DOHH2 (cell line): ENCODE data around the gene UMPS.
"Not testable (repeated sequence)": the region's sequence is repeated elsewhere in the genome, so short reads cannot be mapped to it uniquely, and the experiment has no call there.

Source experiments
- H3F3A ChIP-seq: fragments of 200-600 bp; sonication (generic), shearing (Covaris generic); 2 replicates; pipeline ENCODE4 v1.6.0; 2016; ENCODE audit warnings: antibody characterized with exemption, mild to moderate bottlenecking; ENCODE audit not compliant: control insufficient read depth, insufficient read depth
- H3K27ac ChIP-seq: fragments of 200-600 bp; sonication (generic); 2 replicates; pipeline ENCODE4 v1.5.1; 2014; ENCODE audit warnings: low read depth, mild to moderate bottlenecking, low read length, moderate library complexity
- H3K27me3 ChIP-seq: fragments of 200-600 bp; sonication (generic); 2 replicates; pipeline ENCODE4 v1.6.1; 2014; ENCODE audit warnings: mild to moderate bottlenecking, low read length, mixed read lengths; ENCODE audit not compliant: control insufficient read depth
- H3K36me3 ChIP-seq: fragments of 200-600 bp; sonication (generic); 2 replicates; pipeline ENCODE4 v1.6.1; 2014; ENCODE audit warnings: mild to moderate bottlenecking, low read length, moderate library complexity, mixed read lengths; ENCODE audit not compliant: control insufficient read depth
- H3K4me1 ChIP-seq: fragments of 200-600 bp; sonication (generic); 2 replicates; pipeline ENCODE4 v1.6.1; 2014; ENCODE audit warnings: mild to moderate bottlenecking, low read length, mixed read lengths; ENCODE audit not compliant: control insufficient read depth
- H3K4me2 ChIP-seq: fragments of 200-600 bp; sonication (generic); 2 replicates; pipeline ENCODE4 v1.6.0; 2014; ENCODE audit warnings: mild to moderate bottlenecking, low read length, moderate library complexity
- H3K4me3 ChIP-seq: fragments of 200-600 bp; sonication (generic); 2 replicates; pipeline ENCODE4 v1.5.1; 2014; ENCODE audit warnings: mild to moderate bottlenecking, low read length, mixed read lengths
- H3K79me2 ChIP-seq: fragments of 200-600 bp; sonication (generic); 2 replicates; pipeline ENCODE4 v1.6.1; 2014; ENCODE audit warnings: mild to moderate bottlenecking, low read length, mixed read lengths; ENCODE audit not compliant: control insufficient read depth
- H3K9me2 ChIP-seq: fragments of 200-600 bp; sonication (generic); replicated peaks from 2 replicates; pipeline ENCODE4 v1.6.1; 2014; ENCODE audit warnings: mild to moderate bottlenecking, low read length, mixed read lengths; ENCODE audit not compliant: control insufficient read depth
- H3K9me3 ChIP-seq: fragments of 200-600 bp; sonication (generic); 2 replicates; pipeline ENCODE4 v1.6.1; 2014; ENCODE audit warnings: antibody characterized with exemption, low read length, mixed read lengths; ENCODE audit not compliant: control insufficient read depth, insufficient read depth
- H4K20me1 ChIP-seq: fragments of 200-600 bp; sonication (generic); 2 replicates; pipeline ENCODE4 v1.6.0; 2014; ENCODE audit warnings: low read depth, mild to moderate bottlenecking, antibody characterized with exemption, low read length, moderate library complexity; ENCODE audit not compliant: control insufficient read depth, insufficient read depth
- CTCF ChIP-seq: fragments of 200-600 bp; sonication (generic); IDR thresholded peaks from one replicate; pipeline ENCODE4 v1.5.1; 2014; ENCODE audit warnings: antibody characterized with exemption, mild to moderate bottlenecking, low read depth, low read length; ENCODE audit not compliant: poor library complexity, severe bottlenecking
- EZH2phosphoT487 ChIP-seq: fragments of 200-600 bp; sonication (generic); IDR thresholded peaks from 2 replicates; pipeline ENCODE4 v1.6.1; 2017; ENCODE audit warnings: borderline replicate concordance, mild to moderate bottlenecking, antibody characterized with exemption, low read length, moderate library complexity, mixed read lengths

The UMPS gene

GRCh38 chr3:124751501-124751900 lies 21.2 kb downstream of the UMPS start:
- Histone ChIP-seq H3K4me1 (no peaks in the 10 kb centered on the region), H3K36me3 (peaks cover 10% of the 10 kb centered on the region), H3K9me2 (no peaks in the 10 kb centered on the region), H4K20me1 (no peaks in the 10 kb centered on the region), H3K79me2 (no peaks in the 10 kb centered on the region), H3F3A (no peaks in the 10 kb centered on the region), H3K9me3 (no peaks in the 10 kb centered on the region), H3K27ac (no peak overlapping the region), H3K27me3 (no peaks in the 10 kb centered on the region), H3K4me3 (no peak overlapping the region), H3K4me2 (no peak overlapping the region)
- TF ChIP-seq CTCF (no peak), EZH2phosphoT487 (no peak)

DNA sequence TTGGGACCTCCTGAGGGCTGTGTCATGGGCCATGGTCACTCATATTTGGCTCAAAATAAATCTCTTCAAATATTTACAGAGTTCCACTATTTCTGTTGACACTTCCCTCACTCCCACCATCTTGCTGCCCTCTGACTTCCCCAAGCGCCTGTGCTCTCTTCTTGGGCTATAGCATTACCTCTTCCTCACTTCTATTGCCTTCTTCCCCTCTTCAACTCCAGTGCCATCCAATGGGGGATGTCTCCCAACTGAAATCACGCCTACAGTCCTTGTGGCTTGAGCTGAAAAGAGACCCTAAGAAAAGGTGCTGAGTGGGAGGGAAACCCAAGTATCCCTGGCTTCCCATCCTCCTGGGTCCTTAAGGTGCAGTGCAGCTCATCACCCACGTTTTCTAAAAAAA lies 21.8 kb downstream of the UMPS start:
- no peaks in the 10 kb centered on the region for H3K79me2 ChIP-seq
- peaks cover 5% of the 10 kb centered on the region for H3K36me3 ChIP-seq
- H3F3A ChIP-seq, result no peaks in the 10 kb centered on the region
- H4K20me1 ChIP-seq, result no peaks in the 10 kb centered on the region
- TF ChIP-seq EZH2phosphoT487 (no peak), CTCF (no peak)
- H3K4me3 ChIP-seq, result no peak overlapping the region
- H3K4me2 ChIP-seq, result no peak overlapping the region
- H3K27ac ChIP-seq, result no peak overlapping the region
- no peaks in the 10 kb centered on the region for H3K27me3 ChIP-seq
- no peaks in the 10 kb centered on the region for H3K9me2 ChIP-seq
- no peaks in the 10 kb centered on the region for H3K4me1 ChIP-seq
- H3K9me3 ChIP-seq, result no peaks in the 10 kb centered on the region

DNA sequence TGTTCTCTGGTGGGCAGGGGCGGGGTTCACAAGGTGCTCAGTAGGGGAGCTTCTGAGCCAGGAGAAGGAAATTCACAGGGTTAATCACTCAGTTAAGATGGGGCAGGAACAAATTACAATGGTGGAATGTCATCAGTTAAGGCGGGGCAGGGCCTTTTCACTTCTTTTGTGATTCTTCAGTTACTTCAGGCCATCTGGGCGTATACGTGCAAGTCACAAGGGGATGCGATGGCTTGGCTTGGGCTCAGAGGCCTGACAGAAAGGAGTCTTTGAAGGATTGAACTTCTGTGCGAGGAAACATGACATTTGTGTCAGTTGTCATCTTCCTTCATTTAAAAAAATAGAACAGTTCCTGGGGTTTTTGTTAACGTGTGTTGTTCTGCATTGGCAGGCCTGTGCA lies 27.7 kb downstream of the UMPS start:
- not testable (repeated sequence) for H4K20me1 ChIP-seq, H3K79me2 ChIP-seq, H3K4me2 ChIP-seq, H3K27ac ChIP-seq, H3K9me2 ChIP-seq, H3F3A ChIP-seq, H3K4me1 ChIP-seq, H3K27me3 ChIP-seq, H3K9me3 ChIP-seq, H3K4me3 ChIP-seq, H3K36me3 ChIP-seq

DNA sequence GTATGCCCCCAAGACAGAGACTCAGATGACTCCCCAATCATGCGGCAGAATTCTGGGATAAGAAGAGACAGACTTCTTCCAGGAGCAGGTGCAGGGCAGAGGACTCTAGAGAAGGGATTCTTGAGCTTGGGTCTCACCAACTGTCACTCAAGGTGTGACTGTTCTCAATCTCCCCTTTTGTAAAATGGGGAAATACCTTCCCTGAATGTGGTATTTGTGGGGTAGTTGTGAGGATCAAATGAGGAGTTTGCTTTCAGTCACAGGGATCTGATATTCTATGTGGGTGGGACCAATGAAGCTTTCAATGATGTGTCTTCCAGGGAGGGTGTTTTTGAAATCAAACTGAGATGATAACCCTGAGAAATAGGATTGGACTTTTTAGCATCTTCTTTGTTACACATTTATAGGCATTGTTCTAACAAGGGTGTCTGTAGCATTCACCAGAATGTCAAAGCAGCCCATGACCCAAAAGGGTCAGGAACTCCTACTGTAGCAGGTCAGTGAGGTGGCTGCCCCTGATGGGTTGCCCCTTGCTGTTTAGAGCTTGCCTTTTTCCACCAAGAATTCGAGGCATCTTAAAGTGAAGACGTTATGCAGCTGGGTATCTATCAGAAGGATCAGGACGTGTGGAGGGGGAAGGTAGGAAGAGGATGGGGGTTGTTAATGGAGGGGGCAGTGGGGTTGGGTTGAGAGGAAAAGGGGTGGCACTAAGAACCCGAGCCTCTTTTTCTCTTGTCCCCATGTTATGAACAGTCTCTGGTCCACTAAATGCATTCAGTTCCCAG lies 28.8 kb downstream of the UMPS start:
- no peaks in the 10 kb centered on the region for H3F3A ChIP-seq
- H3K36me3 ChIP-seq, result no peaks in the 10 kb centered on the region

More for the DNA sequence above, 28.8 kb downstream of the UMPS start:
- Histone ChIP-seq H3K27me3 (no peaks in the 10 kb centered on the region), H3K9me3 (no peaks in the 10 kb centered on the region), H3K4me1 (no peaks in the 10 kb centered on the region), H3K4me2 (no peak overlapping the region), H3K9me2 (no peaks in the 10 kb centered on the region), H4K20me1 (no peaks in the 10 kb centered on the region), H3K27ac (no peak overlapping the region), H3K4me3 (no peak overlapping the region), H3K79me2 (no peaks in the 10 kb centered on the region)
- TF ChIP-seq EZH2phosphoT487, result no peak
- no peak for TF ChIP-seq CTCF
